A673 (cell line): ENCODE measurements around the gene C1R. TPM values are rescaled to one million over a fixed set of nuclear protein-coding genes. Genes with fewer than 3 reads are reported as not detected.

Source experiments
- BruUV-seq: library from RNA; stranded (reverse); fragments of 400-500 nt; replicated peaks from 2 replicates; lab custom pipeline; 2021; lab: Mats Ljungman, UMichigan
- CTCF ChIA-PET: fragments of 300-600 bp; sonication (Branson Sonifier 250); formaldehyde crosslinking; loops from one replicate; lab custom pipeline; 2022; ENCODE audit warnings: antibody characterized with exemption; lab: Charles Lee
- POLR2A ChIA-PET: fragments of 300-600 bp; sonication (Branson Sonifier 250); formaldehyde crosslinking; loops from one replicate; lab custom pipeline; 2022; ENCODE audit warnings: antibody characterized with exemption; ENCODE audit not compliant: low non-redundant PET; lab: Charles Lee
- DNase-seq: peaks from one replicate; pipeline ENCODE4 v3.0.0-alpha.2; 2015; ENCODE audit warnings: low spot score
- H3K27ac ChIP-seq: fragments of 200-600 bp; sonication (generic); 2 replicates; pipeline ENCODE4 v1.5.1; 2016; ENCODE audit warnings: mixed run types, low read depth, mild to moderate bottlenecking, mixed read lengths, antibody characterized with exemption, low read length; ENCODE audit not compliant: poor library complexity, severe bottlenecking
- H3K27me3 ChIP-seq: fragments of 200-600 bp; sonication (generic); replicated peaks from 2 replicates; pipeline ENCODE4 v1.6.1; 2017; ENCODE audit warnings: mixed run types, low read depth, mild to moderate bottlenecking, mixed read lengths, antibody characterized with exemption, low read length; ENCODE audit not compliant: insufficient read depth, poor library complexity
- H3K36me3 ChIP-seq: fragments of 200-600 bp; sonication (generic); 2 replicates; pipeline ENCODE4 v1.6.1; 2016; ENCODE audit warnings: mixed run types, mild to moderate bottlenecking, mixed read lengths, antibody characterized with exemption, low read length; ENCODE audit not compliant: insufficient read depth, poor library complexity, severe bottlenecking
- H3K4me1 ChIP-seq: fragments of 200-600 bp; sonication (generic); 2 replicates; pipeline ENCODE4 v1.6.1; 2017; ENCODE audit warnings: mixed run types, mild to moderate bottlenecking, mixed read lengths, antibody characterized with exemption, low read length; ENCODE audit not compliant: insufficient read depth, poor library complexity, severe bottlenecking
- H3K4me3 ChIP-seq: fragments of 200-600 bp; sonication (generic); 2 replicates; pipeline ENCODE4 v1.5.1; 2016; ENCODE audit warnings: low read depth, mixed run types, mild to moderate bottlenecking, mixed read lengths, low read length; ENCODE audit not compliant: poor library complexity, severe bottlenecking
- H3K9me3 ChIP-seq: fragments of 200-600 bp; sonication (generic); 2 replicates; pipeline ENCODE4 v1.6.1; 2016; ENCODE audit warnings: mixed run types, low read depth, mild to moderate bottlenecking, mixed read lengths, antibody characterized with exemption, low read length; ENCODE audit not compliant: poor library complexity, severe bottlenecking
- EZH2 ChIP-seq: fragments of 200-600 bp; sonication (generic); IDR thresholded peaks from 2 replicates; pipeline ENCODE4 v1.6.1; 2017; ENCODE audit warnings: borderline replicate concordance, low read depth, mild to moderate bottlenecking, mixed read lengths, antibody characterized with exemption, low read length; ENCODE audit not compliant: poor library complexity, severe bottlenecking
- intact Hi-C: fragments of 100-400 bp; cut with micrococcal nuclease; formaldehyde crosslinking; loops from one replicate; pipeline ENCODE4 v1.10.0; 2022; ENCODE audit not compliant: unreplicated experiment
- total RNA-seq: library from RNA; stranded (reverse); gene quantifications from 2 replicates; pipeline ENCODE4 v1.2.3, GENCODE V29; 2021
- TF ChIP-seq, protein P1 (sequence below): fragments of 300-800, 200-600 bp; sonication (generic); conservative IDR thresholded peaks from 2 replicates; pipeline ENCODE4 v1.5.1; 2017; ENCODE audit warnings: low read depth, mild to moderate bottlenecking, antibody characterized with exemption, low read length, moderate library complexity, mixed read lengths

Gene C1R
- total RNA-seq, 1 experiment from 2014 or later, result 10.9 TPM

- no peaks in the 10 kb centered on the region for H3K4me1 ChIP-seq
- no peaks in the 10 kb centered on the region for H3K36me3 ChIP-seq
- ChIA-PET CTCF (interaction anchor here (0.6 kb wide), 1 partner anchor 523 kb away, joined by 4 read pairs; no protein-coding TSS in a partner anchor), POLR2A (no interaction called here)
- no peaks in the 10 kb centered on the region for H3K27me3 ChIP-seq
- H3K9me3 ChIP-seq, result no peaks in the 10 kb centered on the region
- no peak overlapping the region for H3K27ac ChIP-seq
- no TSS peak for BruUV-seq
- no peak overlapping the region for H3K4me3 ChIP-seq
- DNase-seq, result no peak
- intact Hi-C loops, result no loop called here
- TF ChIP-seq, protein P1, sequence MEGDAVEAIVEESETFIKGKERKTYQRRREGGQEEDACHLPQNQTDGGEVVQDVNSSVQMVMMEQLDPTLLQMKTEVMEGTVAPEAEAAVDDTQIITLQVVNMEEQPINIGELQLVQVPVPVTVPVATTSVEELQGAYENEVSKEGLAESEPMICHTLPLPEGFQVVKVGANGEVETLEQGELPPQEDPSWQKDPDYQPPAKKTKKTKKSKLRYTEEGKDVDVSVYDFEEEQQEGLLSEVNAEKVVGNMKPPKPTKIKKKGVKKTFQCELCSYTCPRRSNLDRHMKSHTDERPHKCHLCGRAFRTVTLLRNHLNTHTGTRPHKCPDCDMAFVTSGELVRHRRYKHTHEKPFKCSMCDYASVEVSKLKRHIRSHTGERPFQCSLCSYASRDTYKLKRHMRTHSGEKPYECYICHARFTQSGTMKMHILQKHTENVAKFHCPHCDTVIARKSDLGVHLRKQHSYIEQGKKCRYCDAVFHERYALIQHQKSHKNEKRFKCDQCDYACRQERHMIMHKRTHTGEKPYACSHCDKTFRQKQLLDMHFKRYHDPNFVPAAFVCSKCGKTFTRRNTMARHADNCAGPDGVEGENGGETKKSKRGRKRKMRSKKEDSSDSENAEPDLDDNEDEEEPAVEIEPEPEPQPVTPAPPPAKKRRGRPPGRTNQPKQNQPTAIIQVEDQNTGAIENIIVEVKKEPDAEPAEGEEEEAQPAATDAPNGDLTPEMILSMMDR, result no peak
- TF ChIP-seq EZH2, result no peak
These were observed 11.2 kb downstream of the C1R start for GRCh38 chr12:7081037-7081436.

DNA sequence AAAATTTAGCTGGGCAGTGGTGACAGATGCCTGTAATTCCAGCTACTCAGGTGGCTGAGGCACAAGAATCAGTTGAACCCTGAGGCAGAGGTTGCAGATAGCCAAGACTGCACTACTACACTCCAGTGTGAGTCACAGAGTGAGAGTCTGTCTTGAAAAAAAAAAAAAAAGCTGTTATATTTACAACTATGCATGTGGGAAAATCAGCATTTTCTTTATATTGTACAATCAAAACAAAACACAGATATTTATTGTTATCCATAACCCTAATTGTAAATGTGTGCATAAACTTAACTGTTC, 12.5 kb downstream of the C1R start:
- no peak for DNase-seq
- no TSS peak for BruUV-seq
- H3K9me3 ChIP-seq, result no peaks in the 10 kb centered on the region
- no peak overlapping the region for H3K4me3 ChIP-seq
- no peaks in the 10 kb centered on the region for H3K36me3 ChIP-seq
- H3K27ac ChIP-seq, result no peak overlapping the region
- no peak for TF ChIP-seq EZH2
- TF ChIP-seq, protein P1, result no peak
- no peaks in the 10 kb centered on the region for H3K27me3 ChIP-seq
- ChIA-PET POLR2A (no interaction called here), CTCF (no interaction called here)
- no peaks in the 10 kb centered on the region for H3K4me1 ChIP-seq
- intact Hi-C loops, result no loop called here

GRCh38 chr12:7078163-7078562, 14.1 kb downstream of the C1R start:
- no peak for TF ChIP-seq EZH2
- TF ChIP-seq, protein P1, result peak; percentile 20; the same call in 1 of the 2 replicates
- no peak for DNase-seq
- ChIA-PET POLR2A (no interaction called here), CTCF (no interaction called here)
- Histone ChIP-seq H3K36me3 (no peaks in the 10 kb centered on the region), H3K9me3 (no peaks in the 10 kb centered on the region), H3K4me1 (no peaks in the 10 kb centered on the region), H3K4me3 (no peak overlapping the region), H3K27ac (no peak overlapping the region), H3K27me3 (no peaks in the 10 kb centered on the region)
- no TSS peak for BruUV-seq
- intact Hi-C loops, result no loop called here
